Hepatocyte (in vitro differentiated cells): Measurements from ENCODE around the gene CCDC117. TPM values are rescaled to one million over a fixed set of nuclear protein-coding genes. Genes with fewer than 3 reads are reported as not detected.

Source experiments
- DNase-seq: peaks from one replicate; pipeline ENCODE4 v3.0.0-alpha.2; 2016; ENCODE audit warnings: low spot score
- H2AFZ ChIP-seq: fragments of 200-600 bp; sonication (generic); 2 replicates; pipeline ENCODE4 v1.6.0; 2016; ENCODE audit warnings: antibody characterized with exemption, mild to moderate bottlenecking
- H3K27ac ChIP-seq: fragments of 200-600 bp; sonication (generic); 2 replicates; pipeline ENCODE4 v1.5.1; 2016; ENCODE audit warnings: mild to moderate bottlenecking
- H3K27me3 ChIP-seq: fragments of 200-600 bp; sonication (generic); 2 replicates; pipeline ENCODE4 v1.6.1; 2016
- H3K36me3 ChIP-seq: fragments of 200-600 bp; sonication (generic); replicated peaks from 2 replicates; pipeline ENCODE4 v1.5.1; 2016; ENCODE audit warnings: low read depth; ENCODE audit not compliant: insufficient read depth
- H3K4me1 ChIP-seq: fragments of 200-600 bp; sonication (generic); 2 replicates; pipeline ENCODE4 v1.5.1; 2016; ENCODE audit warnings: mild to moderate bottlenecking, moderate library complexity; ENCODE audit not compliant: insufficient read depth
- H3K4me2 ChIP-seq: fragments of 200-600 bp; sonication (generic); 2 replicates; pipeline ENCODE4 v1.6.0; 2016
- H3K4me3 ChIP-seq: fragments of 200-600 bp; sonication (generic); 2 replicates; pipeline ENCODE4 v1.5.1; 2016; ENCODE audit warnings: mild to moderate bottlenecking
- H3K79me2 ChIP-seq: fragments of 200-600 bp; sonication (generic); 2 replicates; pipeline ENCODE4 v1.6.0; 2017; ENCODE audit warnings: mild to moderate bottlenecking
- H3K9me2 ChIP-seq: fragments of 200-600 bp; sonication (generic); replicated peaks from 2 replicates; pipeline ENCODE4 v1.6.0; 2017; ENCODE audit warnings: mild to moderate bottlenecking; ENCODE audit not compliant: insufficient read depth
- H3K9me3 ChIP-seq: fragments of 200-600 bp; sonication (generic); 2 replicates; pipeline ENCODE4 v1.5.1; 2016; ENCODE audit warnings: low read depth, mild to moderate bottlenecking
- H4K20me1 ChIP-seq: fragments of 200-600 bp; sonication (generic); 2 replicates; pipeline ENCODE4 v1.6.0; 2016; ENCODE audit warnings: mild to moderate bottlenecking; ENCODE audit not compliant: insufficient read depth, poor library complexity, severe bottlenecking
- EZH2 ChIP-seq: fragments of 200-600 bp; sonication (generic); IDR thresholded peaks from 2 replicates; pipeline ENCODE4 v1.6.1; 2016; ENCODE audit warnings: antibody characterized with exemption, mild to moderate bottlenecking, borderline replicate concordance
- EZH2phosphoT487 ChIP-seq: fragments of 200-600 bp; sonication (generic); IDR thresholded peaks from one replicate; pipeline ENCODE4 v1.6.1; 2018; ENCODE audit warnings: antibody characterized with exemption, mild to moderate bottlenecking, low read depth, moderate library complexity; ENCODE audit not compliant: unreplicated experiment, severe bottlenecking
- WGBS: methylation state at CpG from one replicate; pipeline ENCODE4 v1.1.6; 2016; ENCODE audit warnings: low lambda C conversion rate; ENCODE audit errors: missing lambda C conversion rate; 5-methylcytosine and 5-hydroxymethylcytosine counted together
- polyA plus RNA-seq: library from polyadenylated mRNA; unstranded; fragments of >200 nt; fragmentation: Nextera tagmentation; extraction: Ambion mirVana; gene quantifications from 2 replicates; pipeline ENCODE4 v1.2.1, GENCODE V29; 2016
- total RNA-seq: library from RNA; depleted of rRNA; stranded (reverse); fragments of >200 nt; gene quantifications from 2 replicates; pipeline ENCODE4 v1.2.3, GENCODE V29; 2014
- TF ChIP-seq, protein P1 (sequence below): fragments of 200-600 bp; sonication (generic); IDR thresholded peaks from 2 replicates; pipeline ENCODE4 v1.5.1; 2016; ENCODE audit warnings: antibody characterized with exemption, mild to moderate bottlenecking; ENCODE audit not compliant: poor library complexity

CCDC117 gene
- total and polyA plus RNA-seq, 2 experiments from 2014 or later, result 16.5 to 41.7 TPM

DNA sequence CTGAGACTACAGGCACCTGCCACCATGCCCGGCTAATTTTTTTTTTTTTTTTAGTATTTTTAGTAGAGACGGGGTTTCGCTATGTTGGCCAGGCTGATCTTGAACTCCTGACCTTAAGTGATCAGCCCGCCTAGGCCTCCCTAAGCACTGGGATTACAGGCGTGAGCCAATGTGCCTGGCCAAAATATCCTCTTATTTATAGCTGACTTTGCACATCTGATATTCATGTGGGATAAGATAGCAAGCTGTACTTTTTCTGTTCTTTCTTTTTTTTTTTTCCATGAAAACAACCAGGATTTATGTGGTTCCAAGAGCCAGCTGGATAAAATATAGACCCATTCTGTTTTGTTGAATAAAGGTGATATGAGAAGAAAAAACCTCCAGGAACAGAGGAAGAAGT lies 40.0 kb downstream of the CCDC117 start:
- Histone ChIP-seq H3K4me1 (peaks cover 28% of the 10 kb centered on the region), H2AFZ (no peak overlapping the region), H3K27ac (peak overlapping the region; percentile 56), H3K27me3 (no peaks in the 10 kb centered on the region), H3K79me2 (peaks cover 2% of the 10 kb centered on the region), H3K9me2 (no peaks in the 10 kb centered on the region), H4K20me1 (no peaks in the 10 kb centered on the region), H3K4me3 (no peak overlapping the region), H3K4me2 (no peak overlapping the region), H3K9me3 (no peaks in the 10 kb centered on the region), H3K36me3 (no peaks in the 10 kb centered on the region)
- 66% methylated on average over 5 of the region's 5 CpGs for WGBS
- TF ChIP-seq, protein P1, sequence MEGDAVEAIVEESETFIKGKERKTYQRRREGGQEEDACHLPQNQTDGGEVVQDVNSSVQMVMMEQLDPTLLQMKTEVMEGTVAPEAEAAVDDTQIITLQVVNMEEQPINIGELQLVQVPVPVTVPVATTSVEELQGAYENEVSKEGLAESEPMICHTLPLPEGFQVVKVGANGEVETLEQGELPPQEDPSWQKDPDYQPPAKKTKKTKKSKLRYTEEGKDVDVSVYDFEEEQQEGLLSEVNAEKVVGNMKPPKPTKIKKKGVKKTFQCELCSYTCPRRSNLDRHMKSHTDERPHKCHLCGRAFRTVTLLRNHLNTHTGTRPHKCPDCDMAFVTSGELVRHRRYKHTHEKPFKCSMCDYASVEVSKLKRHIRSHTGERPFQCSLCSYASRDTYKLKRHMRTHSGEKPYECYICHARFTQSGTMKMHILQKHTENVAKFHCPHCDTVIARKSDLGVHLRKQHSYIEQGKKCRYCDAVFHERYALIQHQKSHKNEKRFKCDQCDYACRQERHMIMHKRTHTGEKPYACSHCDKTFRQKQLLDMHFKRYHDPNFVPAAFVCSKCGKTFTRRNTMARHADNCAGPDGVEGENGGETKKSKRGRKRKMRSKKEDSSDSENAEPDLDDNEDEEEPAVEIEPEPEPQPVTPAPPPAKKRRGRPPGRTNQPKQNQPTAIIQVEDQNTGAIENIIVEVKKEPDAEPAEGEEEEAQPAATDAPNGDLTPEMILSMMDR, result no peak
- TF ChIP-seq EZH2phosphoT487 (no peak), EZH2 (no peak)
- no peak for DNase-seq

DNA sequence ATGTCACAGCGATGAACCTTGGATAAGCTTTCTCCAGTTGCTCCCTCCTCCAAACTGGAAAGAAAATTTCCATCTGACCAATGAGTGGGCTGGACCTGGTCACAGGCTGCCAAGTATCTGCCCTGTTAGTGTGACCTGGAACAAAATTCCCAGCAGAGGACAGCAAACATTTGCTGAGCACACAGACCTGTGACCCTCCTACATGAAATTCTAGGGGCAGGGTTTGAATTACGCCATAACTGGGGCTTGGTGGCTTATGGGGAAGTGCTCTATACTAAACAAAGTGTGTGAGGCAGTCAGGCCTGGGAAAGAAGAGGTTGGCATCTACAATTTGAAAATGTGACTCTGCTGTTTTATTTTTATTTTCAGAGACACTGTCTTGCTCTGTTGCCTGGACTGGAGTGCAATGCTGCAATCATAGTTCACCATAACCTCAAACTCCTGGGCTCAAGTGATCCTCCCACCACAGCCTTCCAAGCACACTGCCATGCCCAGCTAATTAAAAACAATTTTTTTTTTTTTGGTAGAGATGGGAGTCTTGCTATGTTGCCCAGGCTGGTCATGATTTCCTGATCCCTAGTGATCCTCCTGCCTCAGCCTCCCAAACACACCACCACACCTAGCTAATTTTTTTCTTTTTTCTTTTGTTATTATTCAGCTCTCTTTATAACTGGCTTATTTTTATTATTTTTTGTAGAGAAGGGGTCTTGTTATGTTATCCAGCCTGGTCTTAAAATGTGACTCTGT lies 41.5 kb downstream of the CCDC117 start:
- no peaks in the 10 kb centered on the region for H3K9me2 ChIP-seq
- WGBS, result 65% methylated on average over 2 of the region's 2 CpGs
- no peak for TF ChIP-seq EZH2
- TF ChIP-seq EZH2phosphoT487, result no peak
- TF ChIP-seq, protein P1, result no peak
- DNase-seq, result peak; percentile 65
- no peaks in the 10 kb centered on the region for H3K36me3 ChIP-seq
- no peaks in the 10 kb centered on the region for H4K20me1 ChIP-seq
- H3K4me1 ChIP-seq, result peaks cover 41% of the 10 kb centered on the region
- no peaks in the 10 kb centered on the region for H3K27me3 ChIP-seq
- H3K9me3 ChIP-seq, result no peaks in the 10 kb centered on the region
- no peak overlapping the region for H2AFZ ChIP-seq
- no peaks in the 10 kb centered on the region for H3K79me2 ChIP-seq
- peak overlapping the region; percentile 7 for H3K4me2 ChIP-seq
- no peak overlapping the region for H3K4me3 ChIP-seq
- H3K27ac ChIP-seq, result peak overlapping the region; percentile 56

DNA sequence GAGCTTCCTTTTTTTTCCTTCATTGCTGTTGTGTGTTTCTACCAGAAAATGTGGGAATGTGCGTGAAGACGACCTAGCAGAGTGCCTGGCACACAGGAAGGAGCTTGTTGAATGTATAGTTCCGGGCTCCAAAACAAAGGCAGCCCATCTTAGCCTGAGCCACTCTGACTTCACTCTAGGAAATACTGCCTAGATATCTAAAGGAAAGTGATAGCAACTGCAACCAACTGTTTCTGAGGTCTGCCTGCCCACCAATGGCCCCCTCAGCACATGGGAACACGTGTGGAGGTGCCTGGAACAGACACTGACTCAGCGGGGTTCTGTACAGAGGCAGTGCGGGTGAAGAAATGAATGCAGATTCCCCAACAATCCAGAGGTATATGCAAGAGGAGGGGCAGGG lies 42.6 kb downstream of the CCDC117 start:
- H3K36me3 ChIP-seq, result no peaks in the 10 kb centered on the region
- H3K9me2 ChIP-seq, result no peaks in the 10 kb centered on the region
- no peaks in the 10 kb centered on the region for H3K9me3 ChIP-seq
- H4K20me1 ChIP-seq, result no peaks in the 10 kb centered on the region
- H2AFZ ChIP-seq, result no peak overlapping the region
- TF ChIP-seq EZH2phosphoT487 (no peak), EZH2 (no peak)
- TF ChIP-seq, protein P1, result no peak
- no peak for DNase-seq
- peak overlapping the region; percentile 56 for H3K27ac ChIP-seq
- peaks cover 50% of the 10 kb centered on the region for H3K4me1 ChIP-seq
- no peaks in the 10 kb centered on the region for H3K79me2 ChIP-seq
- H3K27me3 ChIP-seq, result no peaks in the 10 kb centered on the region
- H3K4me2 ChIP-seq, result no peak overlapping the region
- H3K4me3 ChIP-seq, result no peak overlapping the region
- 77% methylated on average over 6 of the region's 6 CpGs for WGBS
